GM21576 (cell line): ENCODE measurements around the gene SERPINA9.
"Not testable (repeated sequence)": the region's sequence is repeated elsewhere in the genome, so short reads cannot be mapped to it uniquely, and the experiment has no call there.

ENCODE experiments used
- ATAC-seq: cut with Tn5 transposase; IDR thresholded peaks from one replicate; pipeline ENCODE4 v1.9.1; 2021; ENCODE audit warnings: mild to moderate bottlenecking, moderate library complexity; ENCODE audit not compliant: unreplicated experiment

SERPINA9 gene

DNA sequence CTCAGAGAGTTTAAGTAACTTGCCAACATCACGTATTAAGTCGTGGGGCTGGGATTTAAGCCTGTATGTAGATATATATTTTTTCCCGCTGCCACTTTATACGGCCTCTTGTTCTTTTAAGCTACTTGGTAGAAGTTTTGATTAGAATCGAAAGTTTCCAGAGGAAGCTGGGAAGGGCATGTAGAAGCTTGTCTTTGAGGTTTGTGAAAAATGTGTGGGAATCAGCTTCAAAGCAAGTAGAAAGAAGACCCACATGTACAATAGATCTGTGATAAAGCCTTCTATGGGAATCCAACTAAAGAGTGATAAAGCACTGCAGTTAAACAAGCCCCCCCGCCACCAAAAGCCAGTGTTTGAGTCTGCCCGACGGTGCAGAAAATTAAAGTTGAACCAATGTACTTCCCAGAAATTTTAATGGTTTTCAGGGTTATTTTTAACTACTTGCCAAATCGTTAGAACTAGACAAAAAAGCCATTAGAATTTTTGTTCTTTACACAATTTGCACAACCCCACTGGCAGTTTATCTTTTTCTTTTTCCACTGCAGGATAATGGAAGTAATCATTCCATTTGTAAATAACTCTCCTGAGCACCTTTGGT is 48.9 kb downstream of the SERPINA9 start:
- ATAC-seq = no peak

DNA sequence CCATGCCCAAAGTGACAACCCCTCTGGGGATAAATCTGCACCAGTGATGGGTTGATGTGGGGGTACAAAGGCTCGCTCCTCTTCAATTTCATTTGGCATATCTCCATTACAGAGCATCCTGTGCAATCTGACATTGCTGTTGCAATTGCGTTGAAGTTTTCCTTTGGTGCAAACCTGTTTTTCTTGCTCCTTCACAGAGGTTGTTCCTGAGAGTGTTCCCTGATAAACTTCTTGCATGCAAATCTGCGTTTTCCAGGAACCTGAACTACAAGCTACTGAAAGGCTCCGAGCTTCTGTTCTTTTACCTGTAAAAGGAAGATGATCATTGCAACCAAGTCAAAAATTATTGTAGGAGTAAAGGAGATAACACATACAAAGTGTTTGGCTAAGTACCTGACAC is 49.5 kb downstream of the SERPINA9 start:
- no peak for ATAC-seq

DNA sequence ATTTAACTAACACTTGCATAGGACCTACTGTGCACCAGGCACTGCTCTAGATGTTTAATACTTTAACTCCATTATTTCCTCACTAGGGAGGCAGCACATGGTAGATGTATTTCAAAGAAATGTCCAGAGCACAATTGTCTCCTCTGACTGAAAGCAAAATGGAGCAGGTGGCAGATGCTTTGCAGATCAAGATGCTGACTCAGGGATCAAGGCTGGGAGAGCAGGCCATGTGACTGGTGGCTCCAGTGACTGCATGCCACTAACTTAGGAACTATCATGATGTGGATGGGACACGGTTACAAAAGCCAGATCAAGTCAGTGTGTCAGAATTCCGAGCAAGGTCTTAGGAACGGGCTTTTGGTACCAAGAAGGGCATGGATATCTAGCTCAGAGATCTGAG is 51.6 kb downstream of the SERPINA9 start:
- no peak for ATAC-seq

DNA sequence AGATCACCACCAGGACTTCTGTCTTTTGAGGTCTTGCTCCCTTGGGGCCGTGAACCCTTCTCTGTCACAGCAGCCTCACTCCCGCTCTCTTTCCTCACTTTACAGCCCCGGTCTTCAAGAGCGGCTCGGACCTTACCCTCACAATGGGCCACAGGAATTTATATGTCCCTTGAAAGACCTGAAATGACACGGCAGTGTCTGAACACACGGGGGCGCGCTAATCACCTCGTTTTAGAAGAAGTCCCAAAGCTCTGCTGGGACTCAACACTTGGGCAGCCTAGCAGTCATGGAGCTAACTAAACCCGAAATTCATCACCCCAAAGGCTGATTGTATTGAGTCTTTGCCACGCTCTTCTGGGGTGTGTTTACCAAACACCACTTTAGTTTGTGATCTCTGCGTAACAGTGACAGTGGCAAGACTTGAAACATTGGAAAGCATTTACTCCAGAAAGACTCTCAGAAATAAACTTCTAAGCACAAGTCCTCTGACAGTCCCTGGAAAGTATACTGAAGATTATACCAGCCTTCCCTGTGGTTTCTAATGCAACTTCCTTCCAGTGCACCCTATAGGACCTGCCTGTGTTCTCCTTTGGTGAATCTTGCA is 52.4 kb downstream of the SERPINA9 start:
- ATAC-seq = no peak

DNA sequence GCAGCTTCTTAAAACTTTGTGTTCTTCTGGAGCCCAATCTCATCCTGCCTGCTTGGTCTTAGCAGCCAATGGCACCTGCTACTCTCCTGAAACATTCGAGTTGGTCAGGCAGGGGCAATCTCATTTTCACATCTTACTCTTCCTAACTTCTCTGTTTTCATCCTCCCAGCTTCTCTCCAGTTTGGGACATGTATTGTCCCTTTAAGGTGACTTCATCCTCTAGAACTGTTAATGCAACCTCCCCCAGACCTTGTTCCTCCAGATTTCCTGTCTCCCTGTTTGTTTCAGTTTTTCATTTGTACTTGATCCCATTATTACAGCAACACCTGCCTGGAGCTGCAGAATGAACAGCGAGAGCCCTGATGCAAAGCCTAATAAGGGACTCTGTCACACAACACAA is 54.7 kb downstream of the SERPINA9 start:
- ATAC-seq = no peak

DNA sequence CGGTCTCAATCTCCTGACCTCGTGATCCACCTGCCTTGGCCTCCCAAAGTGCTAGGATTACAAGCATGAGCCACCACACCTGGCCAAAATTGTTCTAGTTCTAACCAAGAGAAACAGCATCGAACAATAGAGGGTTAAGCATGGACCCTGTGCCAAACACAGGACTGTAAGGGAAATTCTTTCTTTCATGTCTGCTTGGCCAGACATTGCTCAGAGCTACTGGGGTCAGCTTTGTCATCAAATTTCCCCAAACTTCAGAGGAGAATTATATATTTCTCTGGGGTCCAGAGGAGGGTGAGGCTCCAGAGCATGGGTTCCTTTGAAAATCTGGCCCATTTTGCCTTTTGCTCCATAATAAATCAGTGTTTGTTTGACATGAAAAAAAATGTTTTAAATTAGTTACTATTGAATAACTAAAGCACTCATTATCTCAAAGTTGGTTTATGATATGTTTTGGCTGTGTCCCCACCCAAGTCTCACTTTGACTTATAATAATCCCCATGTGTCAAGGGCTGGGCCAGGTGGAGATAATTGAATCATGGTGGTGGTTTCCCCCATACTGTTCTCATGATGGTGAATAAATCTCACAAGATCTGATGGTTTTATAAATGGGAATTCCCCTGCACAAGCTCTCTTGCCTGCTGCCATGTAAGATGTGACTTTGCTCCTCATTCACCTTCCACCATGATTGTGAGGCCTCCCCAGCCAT is 58.3 kb downstream of the SERPINA9 start:
- ATAC-seq = not testable (repeated sequence)
